Parathyroid adenoma (tissue), 2 donors: ENCODE results near the gene RNF44.

Experiments used
- H2AFZ ChIP-seq: fragments of 300-600 bp; sonication (generic); one replicate; pipeline ENCODE4 v1.7.0; 2017; ENCODE audit warnings: antibody characterized with exemption, mild to moderate bottlenecking
- H3K27ac ChIP-seq: fragments of 300-600 bp; sonication (generic); one replicate; pipeline ENCODE4 v1.7.0; 2017
- H3K27me3 ChIP-seq: fragments of 300-600 bp; sonication (generic); one replicate; pipeline ENCODE4 v1.7.0; 2017; ENCODE audit warnings: low read length; ENCODE audit not compliant: control insufficient read depth, insufficient read depth
- H3K36me3 ChIP-seq: fragments of 300-600 bp; sonication (generic); one replicate; pipeline ENCODE4 v1.7.0; 2017; ENCODE audit warnings: low read length; ENCODE audit not compliant: control insufficient read depth, insufficient read depth
- H3K4me1 ChIP-seq: fragments of 300-600 bp; sonication (generic); one replicate; pipeline ENCODE4 v1.7.0; 2017; ENCODE audit warnings: control low read depth
- H3K4me2 ChIP-seq: fragments of 300-600 bp; sonication (generic); one replicate; pipeline ENCODE4 v1.7.0; 2017; ENCODE audit warnings: low read length
- H3K4me3 ChIP-seq: fragments of 300-600 bp; sonication (generic); one replicate; pipeline ENCODE4 v1.7.0; 2017; ENCODE audit warnings: low read depth, low read length
- H3K79me2 ChIP-seq: fragments of 300-600 bp; sonication (generic); one replicate; pipeline ENCODE4 v1.7.0; 2017; ENCODE audit warnings: control low read depth
- H3K9ac ChIP-seq: fragments of 300-600 bp; sonication (generic); one replicate; pipeline ENCODE4 v1.7.0; 2017; ENCODE audit warnings: mild to moderate bottlenecking
- H3K9me3 ChIP-seq: fragments of 300-600 bp; sonication (generic); one replicate; pipeline ENCODE4 v1.7.0; 2017; ENCODE audit warnings: low read length; ENCODE audit not compliant: control insufficient read depth
- TF ChIP-seq, protein P1 (sequence below): fragments of 300-600 bp; sonication (generic); IDR thresholded peaks from one replicate; pipeline ENCODE4 v1.7.0; 2017; ENCODE audit warnings: antibody characterized with exemption, mild to moderate bottlenecking
- donor health status: primary hyperparathyroidism.

Gene RNF44

DNA sequence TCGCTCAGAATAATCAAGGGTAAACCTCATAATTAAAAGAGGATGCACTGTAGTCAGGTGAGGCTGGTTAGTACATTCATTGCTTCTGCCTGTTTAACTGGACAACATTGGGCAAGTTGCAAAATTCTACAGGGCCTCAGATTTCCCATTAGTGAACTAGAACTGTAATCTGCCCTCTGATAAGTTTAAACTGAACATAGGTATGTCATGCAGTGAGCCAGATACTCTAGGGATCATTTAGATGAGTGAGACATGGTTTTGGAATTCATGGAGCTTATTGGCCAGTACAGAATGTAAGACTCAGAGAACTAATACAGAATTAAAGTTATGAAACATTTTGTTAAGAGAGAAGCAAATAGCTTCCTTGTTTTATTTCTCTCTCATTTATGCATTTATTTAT is 35.9 kb downstream of the RNF44 start:
- H3K27me3 ChIP-seq, result no peaks in the 10 kb centered on the region
- no peak overlapping the region for H3K9ac ChIP-seq
- H3K9me3 ChIP-seq, result no peaks in the 10 kb centered on the region
- no peaks in the 10 kb centered on the region for H3K4me1 ChIP-seq
- H3K4me3 ChIP-seq, result no peak overlapping the region
- H3K79me2 ChIP-seq, result no peaks in the 10 kb centered on the region
- no peak overlapping the region for H3K4me2 ChIP-seq
- no peak overlapping the region for H3K27ac ChIP-seq
- TF ChIP-seq, protein P1, sequence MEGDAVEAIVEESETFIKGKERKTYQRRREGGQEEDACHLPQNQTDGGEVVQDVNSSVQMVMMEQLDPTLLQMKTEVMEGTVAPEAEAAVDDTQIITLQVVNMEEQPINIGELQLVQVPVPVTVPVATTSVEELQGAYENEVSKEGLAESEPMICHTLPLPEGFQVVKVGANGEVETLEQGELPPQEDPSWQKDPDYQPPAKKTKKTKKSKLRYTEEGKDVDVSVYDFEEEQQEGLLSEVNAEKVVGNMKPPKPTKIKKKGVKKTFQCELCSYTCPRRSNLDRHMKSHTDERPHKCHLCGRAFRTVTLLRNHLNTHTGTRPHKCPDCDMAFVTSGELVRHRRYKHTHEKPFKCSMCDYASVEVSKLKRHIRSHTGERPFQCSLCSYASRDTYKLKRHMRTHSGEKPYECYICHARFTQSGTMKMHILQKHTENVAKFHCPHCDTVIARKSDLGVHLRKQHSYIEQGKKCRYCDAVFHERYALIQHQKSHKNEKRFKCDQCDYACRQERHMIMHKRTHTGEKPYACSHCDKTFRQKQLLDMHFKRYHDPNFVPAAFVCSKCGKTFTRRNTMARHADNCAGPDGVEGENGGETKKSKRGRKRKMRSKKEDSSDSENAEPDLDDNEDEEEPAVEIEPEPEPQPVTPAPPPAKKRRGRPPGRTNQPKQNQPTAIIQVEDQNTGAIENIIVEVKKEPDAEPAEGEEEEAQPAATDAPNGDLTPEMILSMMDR, result no peak
- H2AFZ ChIP-seq, result no peak overlapping the region
- H3K36me3 ChIP-seq, result no peaks in the 10 kb centered on the region

DNA sequence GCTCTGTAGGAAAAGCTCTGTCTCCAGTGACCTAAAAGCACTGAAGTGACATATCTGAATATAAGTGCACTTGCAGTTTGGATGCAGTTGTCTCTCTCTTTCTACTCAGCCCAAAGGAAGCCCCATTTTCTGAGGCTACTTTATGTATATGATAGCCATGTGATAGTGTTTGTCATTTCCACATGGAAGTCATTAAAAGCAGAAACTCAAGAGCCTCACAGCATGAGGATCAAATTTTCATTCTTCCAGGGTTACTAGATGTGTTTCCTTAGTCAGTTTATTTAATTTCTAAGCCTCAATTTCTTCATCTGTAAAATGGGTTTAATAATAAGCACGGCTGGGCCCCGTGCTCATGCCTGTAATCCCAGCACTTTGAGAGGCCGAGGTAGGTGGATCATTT is 36.7 kb downstream of the RNF44 start:
- Histone ChIP-seq H3K36me3 (no peaks in the 10 kb centered on the region), H3K27me3 (no peaks in the 10 kb centered on the region)
- TF ChIP-seq, protein P1, result no peak

DNA sequence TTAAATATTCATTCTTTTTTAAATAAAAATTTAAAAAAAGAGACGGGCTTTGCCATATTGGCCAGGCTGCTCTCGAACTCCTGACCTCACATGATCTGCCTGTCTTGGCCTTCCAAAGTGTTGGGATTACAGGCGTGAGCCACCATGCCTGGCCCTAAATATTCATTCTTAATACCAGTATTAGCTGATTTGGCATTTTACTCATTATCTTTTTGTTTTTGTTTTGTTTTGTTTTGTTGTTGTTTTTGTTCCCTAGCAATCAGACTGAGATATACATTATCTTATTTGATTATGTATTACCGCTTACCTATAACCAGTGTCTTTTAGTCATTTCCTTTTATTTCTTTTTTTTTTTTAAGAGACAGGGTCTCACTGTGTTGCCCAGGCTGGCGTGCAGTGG is 37.9 kb downstream of the RNF44 start:
- Histone ChIP-seq H3K9me3 (no peaks in the 10 kb centered on the region), H3K27me3 (no peaks in the 10 kb centered on the region), H3K27ac (no peak overlapping the region), H3K4me2 (no peak overlapping the region), H3K4me1 (no peaks in the 10 kb centered on the region), H3K79me2 (no peaks in the 10 kb centered on the region), H3K4me3 (no peak overlapping the region), H2AFZ (no peak overlapping the region), H3K36me3 (no peaks in the 10 kb centered on the region), H3K9ac (no peak overlapping the region)
- TF ChIP-seq, protein P1, result no peak

More for the DNA sequence above, 36.7 kb downstream of the RNF44 start:
- H3K27ac ChIP-seq, result no peak overlapping the region
- H3K79me2 ChIP-seq, result no peaks in the 10 kb centered on the region
- H3K4me1 ChIP-seq, result no peaks in the 10 kb centered on the region
- no peaks in the 10 kb centered on the region for H3K9me3 ChIP-seq
- no peak overlapping the region for H3K4me3 ChIP-seq
- no peak overlapping the region for H2AFZ ChIP-seq
- no peak overlapping the region for H3K9ac ChIP-seq
- no peak overlapping the region for H3K4me2 ChIP-seq

DNA sequence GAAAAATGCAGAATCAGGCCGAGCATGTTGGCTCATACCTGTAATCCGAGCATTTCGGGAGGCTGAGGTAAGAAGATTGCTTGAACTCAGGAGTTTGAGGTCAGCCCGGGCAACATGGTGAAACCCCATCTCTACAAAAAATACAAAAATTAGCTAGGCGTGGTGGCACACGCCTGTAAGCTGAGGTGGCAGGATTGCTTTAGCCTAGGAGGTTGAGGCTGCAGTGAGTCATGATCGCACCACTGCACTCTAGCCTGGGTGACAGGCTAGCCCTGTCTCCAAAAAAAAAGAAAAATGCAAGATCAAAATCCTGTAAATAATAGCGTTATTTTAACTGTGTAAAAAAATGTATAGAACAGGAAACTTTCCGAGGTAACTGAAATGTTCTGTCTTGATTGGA is 39.4 kb downstream of the RNF44 start:
- TF ChIP-seq, protein P1, result no peak
- no peak overlapping the region for H3K9ac ChIP-seq
- no peaks in the 10 kb centered on the region for H3K9me3 ChIP-seq
- H2AFZ ChIP-seq, result no peak overlapping the region
- H3K27ac ChIP-seq, result no peak overlapping the region
- no peaks in the 10 kb centered on the region for H3K79me2 ChIP-seq
- H3K4me1 ChIP-seq, result peaks cover under 1% of the 10 kb centered on the region
- H3K36me3 ChIP-seq, result no peaks in the 10 kb centered on the region
- no peak overlapping the region for H3K4me3 ChIP-seq
- no peaks in the 10 kb centered on the region for H3K27me3 ChIP-seq
- no peak overlapping the region for H3K4me2 ChIP-seq

DNA sequence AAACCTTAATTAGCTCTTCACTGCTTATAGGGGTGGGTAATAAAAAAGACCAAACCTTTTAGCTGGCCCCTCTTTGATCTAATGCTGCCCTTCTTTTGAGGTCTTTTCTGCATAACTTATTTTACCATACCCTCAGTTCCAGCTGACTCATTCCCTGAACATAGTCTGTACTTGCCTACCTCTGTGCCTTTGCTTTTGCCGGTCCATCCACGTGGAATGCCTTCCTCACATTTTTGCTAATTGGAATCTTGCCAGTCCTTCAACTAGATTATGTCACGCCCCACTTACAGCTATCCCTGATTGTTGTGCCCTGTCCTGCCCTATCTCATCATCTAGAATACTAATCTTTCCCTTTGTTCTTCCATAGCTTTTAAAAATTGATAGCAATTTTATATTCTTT is 44.8 kb downstream of the RNF44 start:
- Histone ChIP-seq H3K36me3 (no peaks in the 10 kb centered on the region), H3K9ac (no peak overlapping the region), H3K4me1 (peaks cover 6% of the 10 kb centered on the region), H3K9me3 (no peaks in the 10 kb centered on the region), H3K27ac (no peak overlapping the region), H2AFZ (no peak overlapping the region), H3K4me2 (no peak overlapping the region), H3K27me3 (no peaks in the 10 kb centered on the region), H3K79me2 (peaks cover 12% of the 10 kb centered on the region), H3K4me3 (no peak overlapping the region)
- TF ChIP-seq, protein P1, result no peak
